Mesenchymal stem cell (in vitro differentiated cells and primary cell): ENCODE results near the gene SLC16A13.

ENCODE experiments used
- DNase-seq: peaks from one replicate; pipeline ENCODE4 v3.0.0-alpha.2; 2013
- H2AFZ ChIP-seq: one replicate; pipeline ENCODE4 v1.6.1; 2013; ENCODE audit warnings: low read depth, mild to moderate bottlenecking, control low read depth, inconsistent platforms, low read length, moderate library complexity
- H2AK5ac ChIP-seq: 2 replicates; pipeline ENCODE4 v1.6.1; 2013; ENCODE audit warnings: low read length, moderate library complexity, mild to moderate bottlenecking, inconsistent platforms; ENCODE audit not compliant: severe bottlenecking
- H2BK120ac ChIP-seq: one replicate; pipeline ENCODE4 v1.6.1; 2013; ENCODE audit warnings: low read depth, mild to moderate bottlenecking, inconsistent platforms, low read length, moderate library complexity
- H2BK12ac ChIP-seq, 2 experiments: one replicate each; pipeline ENCODE4 v1.6.1; 2013; ENCODE audit warnings: inconsistent platforms in 2 of 2, low read length in 2 of 2, mild to moderate bottlenecking in 2 of 2, moderate library complexity in 2 of 2, control low read depth in 1 of 2
- H2BK15ac ChIP-seq: one replicate; pipeline ENCODE4 v1.6.1; 2013; ENCODE audit warnings: mild to moderate bottlenecking, low read depth, inconsistent platforms; ENCODE audit not compliant: poor library complexity, severe bottlenecking
- H2BK5ac ChIP-seq: 2 replicates; pipeline ENCODE4 v1.6.1; 2013; ENCODE audit warnings: low read depth, mild to moderate bottlenecking, low read length, control low read depth, inconsistent platforms; ENCODE audit not compliant: poor library complexity, severe bottlenecking
- H3K14ac ChIP-seq, 2 experiments: one replicate each; pipeline ENCODE4 v1.6.1; 2013; ENCODE audit warnings: inconsistent platforms in 2 of 2, low read length in 2 of 2, control low read depth in 1 of 2, mild to moderate bottlenecking in 1 of 2, moderate library complexity in 1 of 2
- H3K18ac ChIP-seq, 2 experiments: one replicate each; pipeline ENCODE4 v1.6.1; 2013; ENCODE audit warnings: inconsistent platforms in 2 of 2, low read length in 2 of 2, control low read depth in 1 of 2, low read depth in 1 of 2, mild to moderate bottlenecking in 1 of 2
- H3K23ac ChIP-seq, 2 experiments: one replicate each; pipeline ENCODE4 v1.6.1; 2013; ENCODE audit warnings: inconsistent platforms in 2 of 2, low read length in 2 of 2, mild to moderate bottlenecking in 2 of 2, moderate library complexity in 2 of 2, control low read depth in 1 of 2
- H3K27ac ChIP-seq: 2 replicates; pipeline ENCODE4 v1.5.1; 2013; ENCODE audit warnings: mild to moderate bottlenecking, moderate library complexity, low read length, control low read depth, inconsistent platforms; ENCODE audit not compliant: poor library complexity, severe bottlenecking
- H3K27me3 ChIP-seq, 2 experiments: 2 replicates each; pipeline versions ENCODE4 v1.6.1 to v1.7.0; 2013; ENCODE audit warnings: low read length in 2 of 2, mild to moderate bottlenecking in 2 of 2, moderate library complexity in 2 of 2, control low read depth in 1 of 2, inconsistent platforms in 1 of 2; ENCODE audit not compliant: control insufficient read depth in 1 of 2, insufficient read depth in 1 of 2
- H3K36me3 ChIP-seq, 2 experiments: 2 replicates each; pipeline versions ENCODE4 v1.6.1 to v1.7.0; 2013; ENCODE audit warnings: low read length in 2 of 2, control low read depth in 1 of 2, inconsistent platforms in 1 of 2, low read depth in 1 of 2, mild to moderate bottlenecking in 1 of 2; ENCODE audit not compliant: insufficient read depth in 2 of 2, control insufficient read depth in 1 of 2
- H3K4ac ChIP-seq, 2 experiments: one replicate each; pipeline ENCODE4 v1.6.1; 2013; ENCODE audit warnings: inconsistent platforms in 2 of 2, low read length in 2 of 2, mild to moderate bottlenecking in 2 of 2, moderate library complexity in 2 of 2, control low read depth in 1 of 2, low read depth in 1 of 2
- H3K4me1 ChIP-seq: 2 replicates; pipeline ENCODE4 v1.6.1; 2013; ENCODE audit warnings: low read depth, low read length, control low read depth; ENCODE audit not compliant: control insufficient read depth, insufficient read depth
- H3K4me2 ChIP-seq: 2 replicates; pipeline ENCODE4 v1.6.1; 2013; ENCODE audit warnings: low read length, mild to moderate bottlenecking, inconsistent platforms; ENCODE audit not compliant: poor library complexity, severe bottlenecking
- H3K4me3 ChIP-seq, 2 experiments: 2 replicates each; pipeline versions ENCODE4 v1.5.1 to v1.7.0; 2013; ENCODE audit warnings: low read length in 2 of 2, mild to moderate bottlenecking in 2 of 2, control low read depth in 1 of 2, low read depth in 1 of 2; ENCODE audit not compliant: insufficient read depth in 1 of 2
- H3K79me1 ChIP-seq: replicated peaks from 2 replicates; pipeline ENCODE4 v1.6.1; 2013; ENCODE audit warnings: mild to moderate bottlenecking, control low read depth, low read length, inconsistent platforms; ENCODE audit not compliant: poor library complexity, severe bottlenecking
- H3K9ac ChIP-seq: 2 replicates; pipeline ENCODE4 v1.7.0; 2013; ENCODE audit warnings: mild to moderate bottlenecking, low read length, moderate library complexity
- H3K9me3 ChIP-seq: 2 replicates; pipeline ENCODE4 v1.7.0; 2013; ENCODE audit warnings: mild to moderate bottlenecking, low read length; ENCODE audit not compliant: control insufficient read depth
- H4K8ac ChIP-seq: one replicate; pipeline ENCODE4 v1.6.1; 2013; ENCODE audit warnings: inconsistent platforms, mild to moderate bottlenecking, low read length, moderate library complexity
- H4K91ac ChIP-seq: one replicate; pipeline ENCODE4 v1.6.1; 2013; ENCODE audit warnings: mild to moderate bottlenecking, low read length, inconsistent platforms
- WGBS: methylation state at CpG from one replicate; pipeline ENCODE4 v1.1.7; 2013; ENCODE audit warnings: mixed read lengths; 5-methylcytosine and 5-hydroxymethylcytosine counted together

The SLC16A13 gene

GRCh38 chr17:6997171-6997570, 38.6 kb upstream of the SLC16A13 start:
- H3K9me3 ChIP-seq, result no peaks in the 10 kb centered on the region
- no peak overlapping the region for H3K18ac ChIP-seq
- H3K79me1 ChIP-seq, result peaks cover 20% of the 10 kb centered on the region
- 84% methylated on average over 8 of the region's 8 CpGs for WGBS
- no peak overlapping the region for H2BK12ac ChIP-seq
- H3K14ac ChIP-seq, result no peak overlapping the region
- H3K4ac ChIP-seq, result no peak overlapping the region
- H3K4me2 ChIP-seq, result no peak overlapping the region
- no peak overlapping the region for H3K23ac ChIP-seq
- no peak overlapping the region for H2AFZ ChIP-seq
- no peak for DNase-seq
- no peak overlapping the region for H3K4me3 ChIP-seq
- no peak overlapping the region for H2BK120ac ChIP-seq
- peaks cover 1% of the 10 kb centered on the region for H3K4me1 ChIP-seq
- H4K8ac ChIP-seq, result no peak overlapping the region
- H4K91ac ChIP-seq, result no peak overlapping the region
- no peak overlapping the region for H2AK5ac ChIP-seq
- no peak overlapping the region for H2BK5ac ChIP-seq
- H3K27me3 ChIP-seq, result no peaks in the 10 kb centered on the region
- H3K27ac ChIP-seq, result no peak overlapping the region
- peaks cover 53 to 57% of the 10 kb centered on the region in 2 experiments for H3K36me3 ChIP-seq
- no peak overlapping the region for H3K9ac ChIP-seq
- H2BK15ac ChIP-seq, result no peak overlapping the region

DNA sequence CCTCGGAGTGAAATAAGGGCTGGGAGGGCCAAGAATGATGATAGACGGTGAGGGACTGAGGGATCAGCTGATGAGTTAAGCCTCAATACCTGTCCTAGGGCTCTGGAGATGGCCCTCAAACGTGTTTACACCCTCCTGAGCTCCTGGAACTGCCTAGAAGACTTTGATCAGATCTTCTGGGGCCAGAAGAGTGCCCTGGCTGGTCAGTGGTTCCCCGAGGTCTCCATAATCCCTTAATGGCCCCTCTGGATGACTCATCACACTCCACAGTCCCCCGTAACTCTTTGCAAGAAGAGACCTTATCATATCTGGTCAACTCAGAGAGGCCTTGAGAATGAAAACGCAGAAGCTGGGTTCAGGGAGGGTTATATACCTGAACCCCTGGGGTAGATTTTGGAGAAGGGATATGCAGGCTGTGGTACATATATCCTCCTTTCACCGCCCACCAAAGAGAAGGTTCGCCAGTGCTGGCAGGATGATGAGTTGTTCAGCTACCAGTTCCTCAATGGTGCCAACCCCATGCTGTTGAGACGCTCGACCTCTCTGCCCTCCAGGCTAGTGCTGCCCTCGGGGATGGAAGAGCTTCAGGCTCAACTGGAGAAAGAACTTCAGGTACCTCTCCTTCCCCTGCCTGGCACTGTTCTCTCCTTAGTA, 36.8 kb upstream of the SLC16A13 start:
- peaks cover 1% of the 10 kb centered on the region for H3K4me1 ChIP-seq
- 83% methylated on average over 10 of the region's 11 CpGs for WGBS
- no peak for DNase-seq
- no peak overlapping the region for H2AFZ ChIP-seq
- H2BK12ac ChIP-seq, result no peak overlapping the region
- no peak overlapping the region for H4K8ac ChIP-seq
- H3K14ac ChIP-seq, result no peak overlapping the region
- no peaks in the 10 kb centered on the region for H3K27me3 ChIP-seq
- H3K4ac ChIP-seq, result no peak overlapping the region
- H3K27ac ChIP-seq, result no peak overlapping the region
- peaks cover 33% of the 10 kb centered on the region for H3K79me1 ChIP-seq
- no peaks in the 10 kb centered on the region for H3K9me3 ChIP-seq
- no peak overlapping the region for H4K91ac ChIP-seq
- H3K23ac ChIP-seq, result no peak overlapping the region
- H2BK5ac ChIP-seq, result no peak overlapping the region
- H2BK15ac ChIP-seq, result no peak overlapping the region
- H3K18ac ChIP-seq, result no peak overlapping the region
- no peak overlapping the region for H3K4me2 ChIP-seq
- H3K9ac ChIP-seq, result no peak overlapping the region
- no peak overlapping the region for H2BK120ac ChIP-seq
- H2AK5ac ChIP-seq, result no peak overlapping the region
- H3K36me3 ChIP-seq, result peaks cover 66 to 68% of the 10 kb centered on the region in 2 experiments
- H3K4me3 ChIP-seq, result no peak overlapping the region

DNA sequence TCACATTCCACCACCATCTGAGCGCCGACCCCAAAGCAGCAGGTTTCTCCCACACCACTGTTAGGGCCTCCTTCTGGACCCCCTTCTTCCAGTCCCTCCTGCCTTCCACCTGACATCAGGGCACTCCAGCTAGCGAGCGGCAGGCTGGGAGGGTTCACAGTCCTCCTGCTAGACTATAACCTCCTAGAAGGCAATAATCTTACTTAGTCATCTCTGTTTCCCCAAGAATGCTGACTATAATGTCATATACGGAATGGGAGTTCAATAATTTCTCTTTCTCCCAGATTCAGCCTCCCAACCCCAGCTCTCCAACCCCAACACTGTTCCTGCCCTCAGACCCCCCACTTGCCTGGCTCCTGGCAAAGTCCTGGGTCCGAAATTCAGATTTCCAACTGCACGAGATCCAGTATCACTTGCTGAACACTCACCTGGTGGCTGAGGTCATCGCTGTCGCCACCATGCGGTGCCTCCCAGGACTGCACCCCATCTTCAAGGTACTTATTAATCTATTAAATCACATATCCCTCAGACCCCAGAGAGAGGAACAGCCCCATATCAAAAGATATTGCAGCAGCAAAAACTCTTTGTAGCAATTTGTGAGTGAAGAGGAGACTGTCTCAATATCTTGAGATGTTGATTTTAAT, 34.4 kb upstream of the SLC16A13 start:
- Histone ChIP-seq H4K8ac (no peak overlapping the region), H3K79me1 (peaks cover 38% of the 10 kb centered on the region), H3K4me2 (no peak overlapping the region), H2BK120ac (no peak overlapping the region), H3K27ac (no peak overlapping the region), H2AFZ (no peak overlapping the region), H2BK5ac (no peak overlapping the region), H3K23ac (no peak overlapping the region), H3K4me3 (no peak overlapping the region), H3K9me3 (no peaks in the 10 kb centered on the region), H2AK5ac (no peak overlapping the region), H2BK12ac (no peak overlapping the region), H4K91ac (no peak overlapping the region), H3K9ac (no peak overlapping the region), H3K4me1 (no peaks in the 10 kb centered on the region), H3K27me3 (no peaks in the 10 kb centered on the region), H3K18ac (no peak overlapping the region), H3K14ac (no peak overlapping the region), H3K36me3 (peaks cover 61 to 67% of the 10 kb centered on the region in 2 experiments), H3K4ac (no peak overlapping the region), H2BK15ac (no peak overlapping the region)
- no peak for DNase-seq
- WGBS, result 74% methylated on average over 10 of the region's 10 CpGs

DNA sequence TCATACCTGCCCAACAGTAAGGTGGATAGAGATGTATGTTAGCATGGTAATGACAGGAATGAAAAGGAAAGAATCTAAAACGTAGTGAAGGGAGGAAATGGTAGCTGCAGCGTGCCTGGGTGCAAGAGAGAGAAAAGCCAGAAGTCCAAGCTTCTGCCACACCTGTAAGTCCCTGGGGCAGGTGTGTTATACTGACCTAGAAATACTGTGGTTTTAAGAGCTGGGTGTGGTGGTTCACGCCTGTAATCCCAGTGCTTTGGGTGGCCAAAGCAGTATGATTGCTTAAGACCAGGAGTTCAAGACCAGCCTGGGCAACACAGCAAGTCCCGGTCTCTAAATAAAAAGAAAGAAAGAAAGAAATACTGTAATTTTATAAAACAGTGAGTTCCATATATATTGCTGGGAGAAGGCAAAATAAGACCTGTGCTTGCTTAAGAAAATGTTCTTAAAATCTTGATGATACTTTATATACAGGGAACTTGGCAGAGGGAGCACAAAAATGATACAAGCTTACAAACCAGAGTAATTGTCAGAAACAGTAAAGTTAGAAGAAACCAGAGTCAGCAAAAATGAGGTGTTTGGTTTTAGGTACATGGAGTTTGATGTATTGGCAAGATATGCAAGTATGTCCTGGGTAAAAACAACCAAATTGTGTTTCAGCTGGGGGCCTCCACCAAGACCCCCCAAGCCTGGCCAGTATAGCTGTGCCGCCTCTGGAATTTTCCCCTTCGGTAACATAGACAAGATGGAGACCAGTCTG, 33.3 kb upstream of the SLC16A13 start:
- H3K4me1 ChIP-seq, result no peaks in the 10 kb centered on the region
- H3K4me3 ChIP-seq, result no peak overlapping the region
- WGBS, result 97% methylated on average over 5 of the region's 6 CpGs

More for the DNA sequence above, 33.3 kb upstream of the SLC16A13 start:
- no peak overlapping the region for H3K23ac ChIP-seq
- H2AK5ac ChIP-seq, result no peak overlapping the region
- no peak overlapping the region for H3K4ac ChIP-seq
- H3K79me1 ChIP-seq, result peaks cover 45% of the 10 kb centered on the region
- no peak overlapping the region for H4K91ac ChIP-seq
- H3K18ac ChIP-seq, result no peak overlapping the region
- no peak overlapping the region for H3K9ac ChIP-seq
- H2BK120ac ChIP-seq, result no peak overlapping the region
- no peak overlapping the region for H3K27ac ChIP-seq
- H2BK15ac ChIP-seq, result no peak overlapping the region
- no peak overlapping the region for H2BK5ac ChIP-seq
- H3K9me3 ChIP-seq, result no peaks in the 10 kb centered on the region
- H4K8ac ChIP-seq, result no peak overlapping the region
- no peaks in the 10 kb centered on the region for H3K27me3 ChIP-seq
- no peak overlapping the region for H3K4me2 ChIP-seq
- no peak for DNase-seq
- H3K14ac ChIP-seq, result no peak overlapping the region
- no peak overlapping the region for H2AFZ ChIP-seq
- peaks cover 58 to 65% of the 10 kb centered on the region in 2 experiments for H3K36me3 ChIP-seq
- no peak overlapping the region for H2BK12ac ChIP-seq
